Activated T-helper 2 cell treated with anti-CD3 and anti-CD28 coated beads, Interferon-gamma antibody, Interleukin-2, Interleukin-4, amounts not matched to agents 10 μg/mL and 5 μg/mL and 100 μg/mL, durations not matched to agents 14 hours and 24 hours and 36 hours (primary cell): ENCODE results near the gene TYK2. TPM values are rescaled to one million over a fixed set of nuclear protein-coding genes. Genes with fewer than 3 reads are reported as not detected.

Source experiments
- DNase-seq: peaks from one replicate; pipeline ENCODE4 v3.0.0; 2021; ENCODE audit warnings: low spot score
- H3K27ac Mint-ChIP-seq: one replicate; pipeline ENCODE4 v1.8.0; 2021; ENCODE audit warnings: mixed read lengths
- H3K27me3 Mint-ChIP-seq: one replicate; pipeline ENCODE4 v1.8.0; 2021; ENCODE audit warnings: low read depth, mixed read lengths
- H3K36me3 Mint-ChIP-seq: one replicate; pipeline ENCODE4 v1.8.0; 2021; ENCODE audit warnings: low read depth, mixed read lengths
- H3K4me1 Mint-ChIP-seq: one replicate; pipeline ENCODE4 v1.8.0; 2021; ENCODE audit warnings: low read depth, mixed read lengths
- H3K4me3 Mint-ChIP-seq: one replicate; pipeline ENCODE4 v1.8.0; 2021; ENCODE audit warnings: low read depth, mild to moderate bottlenecking, moderate library complexity, mixed read lengths
- H3K9me3 Mint-ChIP-seq: one replicate; pipeline ENCODE4 v1.8.0; 2021; ENCODE audit warnings: mixed read lengths
- intact Hi-C: fragments of 100-400 bp; cut with micrococcal nuclease; formaldehyde crosslinking; loops from one replicate; pipeline ENCODE4 v1.15.1; 2023
- total RNA-seq: library from RNA; stranded (reverse); gene quantifications from 2 replicates; pipeline ENCODE4 v1.2.3, GENCODE V29; 2022

TYK2 gene
- total RNA-seq, result 250 TPM in 2 replicates

DNA sequence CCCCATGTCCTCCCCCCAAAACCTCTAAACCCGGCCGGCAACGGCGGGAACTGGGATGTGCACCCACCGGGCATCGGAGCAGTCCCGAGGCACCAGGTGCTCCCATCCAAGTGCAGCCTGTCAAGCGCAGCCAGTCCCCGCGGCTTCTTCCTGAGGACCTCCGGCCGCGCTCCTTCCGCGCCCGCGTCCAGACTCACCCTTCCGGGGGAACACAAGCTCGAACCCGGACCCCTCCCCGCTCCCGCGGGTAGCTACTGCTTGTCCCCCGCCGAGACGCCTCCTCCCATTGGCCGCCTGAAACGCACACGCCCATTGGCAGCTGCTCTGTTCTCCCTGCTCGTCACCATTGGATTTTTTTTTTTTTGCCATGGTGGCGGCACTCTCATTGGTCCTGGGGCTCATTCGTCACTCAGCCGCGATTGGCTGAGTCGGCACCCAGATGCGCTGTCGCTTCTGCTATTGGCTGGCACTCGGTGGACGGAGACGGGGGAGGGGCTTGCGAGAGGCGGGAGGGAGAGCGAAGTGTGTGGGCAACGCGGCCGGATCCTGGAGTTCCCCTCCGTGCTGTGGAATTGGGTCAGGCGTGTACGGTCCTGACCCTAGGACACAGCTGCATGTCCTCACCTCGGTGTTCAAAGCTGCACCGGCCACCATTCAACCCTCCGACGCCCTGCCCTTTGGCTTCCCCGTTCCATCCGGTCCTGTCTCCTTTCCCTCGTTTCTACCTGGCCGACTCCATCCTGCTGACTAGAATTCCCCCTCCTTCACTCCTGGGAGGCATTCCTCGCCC lies at the start of gene TYK2:
TYK2 (minus strand) TSS at position 260 of the 790 bp plus-strand sequence. CDS start 2,166 bp downstream, outside the sequence.
- Mint-ChIP-seq H3K27ac (peak within 1 kb of the TSS; percentile 88), H3K4me1 (peaks cover 16% of the 10 kb centered on the region), H3K4me3 (peak within 1 kb of the TSS; percentile 88), H3K9me3 (no peaks in the 10 kb centered on the region), H3K27me3 (no peaks in the 10 kb centered on the region), H3K36me3 (peaks cover 29% of the 10 kb centered on the region)
- intact Hi-C loops, result loop anchor here (2.0 to 5.0 kb wide), 2 partner anchors 48 to 110 kb away; partner anchors contain the start of genes ICAM1 and RAVER1
- DNase-seq, result peak; percentile 98

DNA sequence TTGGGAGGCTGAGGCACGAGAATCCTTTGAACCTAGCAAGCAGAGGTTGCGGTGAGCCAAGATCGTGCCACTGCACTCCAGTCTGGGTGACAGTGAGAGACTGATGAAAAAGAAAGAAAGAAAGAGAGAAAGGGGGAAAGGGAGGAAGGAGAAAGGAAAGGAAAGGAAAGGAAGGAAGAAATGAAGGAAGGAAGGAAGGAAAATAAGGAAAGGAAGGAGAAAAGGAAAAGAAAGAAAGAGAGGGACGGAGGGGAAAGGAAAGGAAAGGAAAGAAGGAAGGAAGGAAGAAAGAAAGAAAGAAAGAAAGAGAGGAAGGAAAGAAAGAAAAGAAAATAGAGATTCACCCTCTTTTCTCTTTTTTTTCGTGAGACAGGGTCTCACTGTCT lies 48.6 kb upstream of the TYK2 start:
- H3K4me1 Mint-ChIP-seq, result peaks cover 70% of the 10 kb centered on the region
- peak overlapping the region; percentile 93 for H3K27ac Mint-ChIP-seq
- H3K27me3 Mint-ChIP-seq, result peaks cover 1% of the 10 kb centered on the region
- no peaks in the 10 kb centered on the region for H3K9me3 Mint-ChIP-seq
- intact Hi-C loops, result loop anchor here (1.0 kb wide), 1 partner anchor 17 kb away; no protein-coding TSS in a partner anchor
- DNase-seq, result no peak
- H3K4me3 Mint-ChIP-seq, result peak overlapping the region; percentile 49
- peaks cover 55% of the 10 kb centered on the region for H3K36me3 Mint-ChIP-seq

DNA sequence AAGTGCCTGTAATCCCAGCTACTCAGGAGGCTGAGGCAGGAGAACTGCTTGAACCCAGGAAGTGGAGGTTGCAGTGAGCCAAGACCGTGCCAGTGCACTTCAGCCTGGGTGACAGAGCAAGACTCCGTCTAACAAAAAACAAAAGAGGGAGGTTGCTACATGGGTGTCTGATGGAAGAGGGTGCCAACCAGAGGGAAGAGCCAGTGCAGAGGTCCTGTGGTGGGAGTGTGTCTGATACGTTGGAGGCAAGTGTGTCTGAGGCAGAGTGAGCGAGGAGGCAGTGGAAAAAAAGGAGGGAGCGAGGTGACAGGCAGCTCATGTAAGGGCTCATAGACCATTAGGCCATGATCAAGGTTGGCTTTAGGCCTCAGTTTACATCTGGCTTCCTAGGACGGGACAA lies 46.8 kb upstream of the TYK2 start:
- Mint-ChIP-seq H3K36me3 (peaks cover 53% of the 10 kb centered on the region), H3K27ac (peak overlapping the region; percentile 93), H3K4me3 (peak overlapping the region; percentile 10), H3K9me3 (no peaks in the 10 kb centered on the region), H3K4me1 (peaks cover 71% of the 10 kb centered on the region), H3K27me3 (peaks cover 1% of the 10 kb centered on the region)
- intact Hi-C loops, result no loop called here
- no peak for DNase-seq

DNA sequence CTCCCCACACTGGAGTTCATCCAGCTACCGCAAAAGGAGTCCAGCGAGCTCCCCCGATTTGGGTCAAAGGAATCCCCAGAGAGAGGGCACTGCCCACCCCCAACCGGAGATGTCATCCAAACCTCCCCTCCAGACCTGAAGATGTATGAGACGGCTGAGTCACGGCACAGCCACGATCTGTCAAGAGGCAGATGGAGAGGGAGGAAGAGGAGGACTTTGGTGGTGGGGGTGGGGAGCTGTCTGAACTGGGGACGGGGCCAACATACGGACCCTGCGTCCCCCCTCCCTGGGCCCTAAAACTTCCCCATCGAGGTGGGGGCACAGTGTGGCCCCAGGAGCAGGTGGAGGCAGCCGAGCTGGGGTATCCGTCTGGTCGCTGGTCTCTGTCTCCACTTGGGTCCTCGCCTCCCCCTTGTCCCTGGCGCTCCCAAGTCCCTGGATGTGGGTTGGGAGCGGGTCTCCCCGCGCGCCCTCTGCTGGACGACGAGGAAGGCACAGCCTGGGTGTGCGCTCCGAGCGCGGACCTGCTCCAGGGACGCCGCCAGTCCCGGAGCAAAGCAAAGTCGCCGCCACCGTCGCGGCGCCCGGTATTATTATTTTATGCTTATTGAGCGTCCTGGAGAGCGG lies 43.8 kb upstream of the TYK2 start:
- H3K4me3 Mint-ChIP-seq, result peak overlapping the region; percentile 96
- peak overlapping the region; percentile 73 for H3K27ac Mint-ChIP-seq
- H3K4me1 Mint-ChIP-seq, result peaks cover 59% of the 10 kb centered on the region
- peak; percentile 66 for DNase-seq
- H3K36me3 Mint-ChIP-seq, result peaks cover 47% of the 10 kb centered on the region
- intact Hi-C loops, result loop anchor here (1.0 to 5.0 kb wide), 3 partner anchors 8 to 53 kb away; no protein-coding TSS in a partner anchor
- H3K27me3 Mint-ChIP-seq, result peaks cover 1% of the 10 kb centered on the region
- H3K9me3 Mint-ChIP-seq, result no peaks in the 10 kb centered on the region

DNA sequence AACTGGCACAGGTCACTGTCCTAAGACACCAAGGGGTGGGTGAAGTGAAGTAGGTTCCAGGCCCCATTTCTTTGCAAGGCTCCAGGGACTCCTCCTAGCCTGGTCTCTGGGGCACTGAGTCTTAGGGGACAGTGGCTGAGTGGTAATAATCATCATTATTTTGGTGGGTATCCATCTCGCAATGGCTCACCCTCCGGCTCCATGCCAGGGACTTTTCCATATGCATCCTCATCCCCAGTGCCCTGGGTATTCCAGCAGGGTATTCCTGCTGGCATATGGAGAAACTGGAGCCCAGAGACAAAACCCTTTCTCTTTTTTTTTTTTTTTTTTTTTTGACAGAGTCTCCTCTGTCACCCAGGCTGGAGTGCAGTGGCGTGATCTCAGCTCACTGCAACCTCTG lies 42.5 kb upstream of the TYK2 start:
- Mint-ChIP-seq H3K4me1 (peaks cover 56% of the 10 kb centered on the region), H3K27me3 (no peaks in the 10 kb centered on the region), H3K27ac (no peak overlapping the region), H3K4me3 (peak overlapping the region; percentile 96), H3K9me3 (no peaks in the 10 kb centered on the region), H3K36me3 (peaks cover 44% of the 10 kb centered on the region)
- DNase-seq, result no peak
- intact Hi-C loops, result loop anchor here (5.0 kb wide), 1 partner anchor 54 kb away; no protein-coding TSS in a partner anchor

DNA sequence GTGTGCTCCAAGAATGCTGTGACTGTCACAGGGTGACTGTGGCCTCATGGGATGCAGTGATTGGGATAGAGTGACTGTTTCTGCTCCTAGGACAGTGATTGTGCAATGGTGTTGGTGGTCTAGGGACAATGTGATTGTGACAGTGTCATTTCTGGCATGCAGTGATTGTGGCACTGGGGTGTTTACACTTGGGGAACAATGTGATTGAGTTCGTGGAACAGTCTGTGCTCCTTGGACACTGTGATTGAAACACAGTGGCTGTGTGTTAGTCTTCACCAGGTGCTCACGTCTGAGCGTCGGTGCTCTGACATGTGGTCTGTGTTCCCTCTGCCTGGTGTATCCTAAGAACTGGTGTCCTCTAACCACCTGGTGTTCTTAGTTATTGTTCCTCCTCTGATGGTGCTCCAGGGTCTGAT lies 41.7 kb upstream of the TYK2 start:
- no peaks in the 10 kb centered on the region for H3K27me3 Mint-ChIP-seq
- H3K36me3 Mint-ChIP-seq, result peaks cover 38% of the 10 kb centered on the region
- H3K9me3 Mint-ChIP-seq, result no peaks in the 10 kb centered on the region
- no peak for DNase-seq
- peak overlapping the region; percentile 96 for H3K4me3 Mint-ChIP-seq
- peak overlapping the region; percentile 68 for H3K27ac Mint-ChIP-seq
- intact Hi-C loops, result loop anchor here (5.0 kb wide), 1 partner anchor 55 kb away; no protein-coding TSS in a partner anchor
- H3K4me1 Mint-ChIP-seq, result peaks cover 53% of the 10 kb centered on the region

DNA sequence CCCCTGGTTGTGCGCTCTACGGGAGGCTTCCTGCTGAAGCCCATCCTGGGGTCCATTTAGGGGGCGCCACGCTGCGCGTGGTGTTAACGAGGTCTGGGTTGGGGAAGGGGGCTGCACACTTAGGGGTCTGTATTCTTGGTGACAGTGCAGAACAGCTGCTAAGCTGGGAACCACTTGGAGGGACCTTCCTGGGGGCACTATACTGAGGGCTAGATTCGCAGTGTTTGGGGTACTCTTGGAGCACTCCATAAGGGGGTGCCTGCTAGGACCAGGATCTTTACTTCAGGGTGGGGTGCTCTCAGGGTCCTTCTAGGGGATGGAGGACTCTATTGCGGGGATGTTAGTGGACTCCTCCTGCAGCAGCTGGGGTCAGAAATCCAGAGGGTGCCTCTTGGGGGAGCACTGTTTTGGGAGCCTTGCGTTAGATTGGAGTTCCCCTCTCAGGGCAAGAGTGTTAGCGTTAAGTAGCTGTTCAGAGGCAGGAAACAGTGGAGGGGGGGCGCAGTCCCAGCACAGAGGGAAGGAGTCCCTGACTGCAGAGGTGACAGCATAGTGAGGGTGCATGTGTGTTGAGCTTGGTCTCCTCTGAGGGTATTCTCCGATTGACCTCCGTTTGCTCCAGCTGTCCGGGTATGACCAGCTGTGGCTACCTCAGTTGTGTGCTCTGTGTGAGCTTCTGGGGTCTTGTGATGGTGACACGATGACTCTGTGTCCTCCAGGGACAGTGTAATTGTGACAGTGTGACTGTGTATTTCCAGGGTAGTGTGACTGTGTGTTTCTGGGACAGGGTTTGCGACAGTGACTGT lies 41.1 kb upstream of the TYK2 start:
- peak overlapping the region; percentile 96 for H3K4me3 Mint-ChIP-seq
- intact Hi-C loops, result loop anchor here (5.0 kb wide), 1 partner anchor 56 kb away; no protein-coding TSS in a partner anchor
- H3K36me3 Mint-ChIP-seq, result peaks cover 40% of the 10 kb centered on the region
- H3K4me1 Mint-ChIP-seq, result peaks cover 52% of the 10 kb centered on the region
- peak overlapping the region; percentile 68 for H3K27ac Mint-ChIP-seq
- H3K9me3 Mint-ChIP-seq, result no peaks in the 10 kb centered on the region
- no peaks in the 10 kb centered on the region for H3K27me3 Mint-ChIP-seq
- peak; percentile 50 for DNase-seq

DNA sequence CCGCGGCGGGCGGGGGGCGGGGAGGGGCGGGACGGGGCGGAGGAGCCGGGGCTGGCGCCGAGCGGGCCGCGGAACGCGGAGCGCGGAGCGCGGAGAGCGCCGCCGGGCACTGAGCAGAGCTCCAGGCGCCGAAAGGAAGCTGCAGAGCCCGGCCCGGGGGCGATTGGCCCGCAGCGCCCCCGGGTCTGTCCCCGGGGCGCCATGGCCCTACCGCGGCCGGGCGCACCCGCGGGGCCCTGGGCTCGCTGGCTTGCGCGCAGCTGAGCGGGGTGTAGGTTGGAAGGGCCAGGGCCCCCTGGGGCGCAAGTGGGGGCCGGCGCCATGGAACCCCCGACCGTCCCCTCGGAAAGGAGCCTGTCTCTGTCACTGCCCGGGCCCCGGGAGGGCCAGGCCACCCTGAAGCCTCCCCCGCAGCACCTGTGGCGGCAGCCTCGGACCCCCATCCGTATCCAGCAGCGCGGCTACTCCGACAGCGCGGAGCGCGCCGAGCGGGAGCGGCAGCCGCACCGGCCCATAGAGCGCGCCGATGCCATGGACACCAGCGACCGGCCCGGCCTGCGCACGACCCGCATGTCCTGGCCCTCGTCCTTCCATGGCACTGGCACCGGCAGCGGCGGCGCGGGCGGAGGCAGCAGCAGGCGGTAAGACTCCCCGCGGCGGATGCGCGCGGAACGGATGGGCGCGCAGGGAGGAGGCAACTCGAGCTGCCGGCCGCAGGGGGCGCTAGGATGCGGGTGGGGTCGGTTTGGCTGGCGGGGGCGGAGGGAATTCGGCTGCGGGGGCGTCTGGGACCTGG lies 40.3 kb upstream of the TYK2 start, which contains the start of gene PDE4A:
PDE4A (plus strand) TSS at position 95 of the 796 bp plus-strand sequence; CDS start at position 322, 227 bp downstream.
- intact Hi-C loops, result loop anchor here (5.0 kb wide), 1 partner anchor 57 kb away; no protein-coding TSS in a partner anchor
- Mint-ChIP-seq H3K27me3 (no peaks in the 10 kb centered on the region), H3K4me1 (peaks cover 53% of the 10 kb centered on the region), H3K27ac (peak within 1 kb of the TSS; percentile 91), H3K9me3 (no peaks in the 10 kb centered on the region), H3K36me3 (peaks cover 43% of the 10 kb centered on the region), H3K4me3 (peak within 1 kb of the TSS; percentile 96)
- peak; percentile 81 for DNase-seq

DNA sequence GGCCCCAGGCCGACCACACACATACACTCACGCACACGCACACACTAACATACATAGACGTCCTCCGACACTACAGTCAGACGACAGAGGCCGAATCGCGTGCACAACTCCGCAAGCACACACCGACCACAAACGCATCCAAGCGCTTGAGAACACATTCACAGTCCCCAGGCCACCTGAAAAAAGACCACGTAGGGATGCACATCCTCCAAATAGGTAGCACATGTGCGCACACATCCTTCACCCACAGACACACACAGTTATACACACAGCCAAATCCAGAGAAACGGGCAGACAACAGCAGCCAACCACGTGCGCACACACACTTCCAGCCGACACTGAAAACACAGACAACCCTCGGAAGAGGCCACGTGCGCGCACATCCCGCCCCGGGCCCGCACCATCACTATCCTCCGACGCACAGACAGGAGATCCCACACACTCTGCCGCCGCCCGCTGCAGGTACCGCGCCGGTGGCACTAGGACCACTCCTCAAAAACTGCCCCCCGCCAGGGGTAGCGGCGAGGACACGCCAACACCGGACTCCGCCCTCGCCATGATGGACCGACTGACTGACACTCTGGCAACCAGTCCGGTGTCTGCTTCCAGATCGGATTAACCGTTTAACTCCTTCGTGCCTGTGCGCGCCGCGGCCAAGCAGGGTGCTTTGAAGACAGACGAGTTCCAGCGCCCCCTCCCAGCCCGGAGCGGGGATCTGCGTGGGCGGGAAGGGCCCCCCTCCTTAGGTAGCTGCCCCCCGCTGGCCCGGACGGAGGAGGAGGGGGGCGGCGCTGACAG lies 39.5 kb upstream of the TYK2 start:
- no peaks in the 10 kb centered on the region for H3K27me3 Mint-ChIP-seq
- H3K4me3 Mint-ChIP-seq, result peak overlapping the region; percentile 86
- peaks cover 47% of the 10 kb centered on the region for H3K4me1 Mint-ChIP-seq
- no peaks in the 10 kb centered on the region for H3K9me3 Mint-ChIP-seq
- intact Hi-C loops, result loop anchor here (5.0 kb wide), 1 partner anchor 57 kb away; no protein-coding TSS in a partner anchor
- peak overlapping the region; percentile 91 for H3K27ac Mint-ChIP-seq
- peaks cover 40% of the 10 kb centered on the region for H3K36me3 Mint-ChIP-seq
- peak; percentile 76 for DNase-seq

DNA sequence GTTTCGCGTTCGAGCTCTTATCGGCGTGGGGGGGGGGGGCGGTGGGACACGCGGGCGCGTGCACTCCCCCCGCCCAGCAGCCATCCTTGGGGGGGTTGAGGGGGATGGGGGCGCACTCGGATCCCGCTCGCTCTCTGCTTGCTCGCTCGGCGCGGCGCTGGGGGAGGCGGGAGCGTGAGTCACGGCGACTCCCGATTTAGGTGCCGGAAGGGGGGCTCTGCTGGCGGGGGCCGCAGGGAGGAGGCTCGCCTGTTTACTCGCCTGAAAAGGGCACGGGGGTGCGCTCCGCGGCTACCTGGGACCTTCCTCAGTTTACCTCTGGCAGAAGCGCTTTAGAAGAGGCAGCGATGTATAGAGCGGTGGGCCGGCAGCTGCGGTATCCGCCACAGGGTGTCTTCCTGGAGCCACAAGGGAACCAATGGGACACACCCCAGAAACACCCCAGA lies 38.9 kb upstream of the TYK2 start:
- intact Hi-C loops, result no loop called here

More for the DNA sequence above, 38.9 kb upstream of the TYK2 start:
- H3K4me3 Mint-ChIP-seq, result peak overlapping the region; percentile 86
- H3K4me1 Mint-ChIP-seq, result peaks cover 47% of the 10 kb centered on the region
- H3K27ac Mint-ChIP-seq, result peak overlapping the region; percentile 91
- no peaks in the 10 kb centered on the region for H3K9me3 Mint-ChIP-seq
- DNase-seq, result no peak
- no peaks in the 10 kb centered on the region for H3K27me3 Mint-ChIP-seq
- peaks cover 42% of the 10 kb centered on the region for H3K36me3 Mint-ChIP-seq
